Renal pelvis (tissue), 4 donors: Measurements from ENCODE around the gene ABCB9. TPM values are rescaled to one million over a fixed set of nuclear protein-coding genes. Genes with fewer than 3 reads are reported as not detected.
"Not testable (repeated sequence)": the region's sequence is repeated elsewhere in the genome, so short reads cannot be mapped to it uniquely, and the experiment has no call there.

Experiments used
- DNase-seq: peaks from one replicate; pipeline ENCODE4 v3.0.0-alpha.2; 2013
- polyA plus RNA-seq, 3 donors: library from polyadenylated mRNA; unstranded; fragments of 120-200 nt; gene quantifications; one replicate each; pipeline ENCODE4 v1.2.1, GENCODE V29; 2013; ENCODE audit not compliant: insufficient read length in 3 of 3

The ABCB9 gene
- polyA plus RNA-seq, 3 donors: 7.0 to 10.1 (median 9.0) TPM

GRCh38 chr12:122942637-122943036, 23.6 kb downstream of the ABCB9 start:
- DNase-seq: no peak

GRCh38 chr12:122941351-122941750, 24.9 kb downstream of the ABCB9 start:
- not testable (repeated sequence) for DNase-seq

GRCh38 chr12:122939125-122939524, 27.1 kb downstream of the ABCB9 start:
- no peak for DNase-seq

GRCh38 chr12:122937622-122938091, 28.6 kb downstream of the ABCB9 start:
- DNase-seq: no peak

- no peak for DNase-seq
Measured at GRCh38 chr12:122935318-122935717, 30.9 kb downstream of the ABCB9 start.

GRCh38 chr12:122934722-122935121, 31.5 kb downstream of the ABCB9 start:
- DNase-seq: no peak

GRCh38 chr12:122932207-122932606, 34.1 kb downstream of the ABCB9 start:
- DNase-seq: no peak

GRCh38 chr12:122929812-122930211, 36.5 kb downstream of the ABCB9 start:
- no peak for DNase-seq

- DNase-seq: no peak
Measured at GRCh38 chr12:122929148-122929538, 37.1 kb downstream of the ABCB9 start.

- no peak for DNase-seq
Measured at GRCh38 chr12:122928404-122929147, 37.7 kb downstream of the ABCB9 start.

GRCh38 chr12:122927756-122928403, 38.4 kb downstream of the ABCB9 start:
- no peak for DNase-seq

GRCh38 chr12:122921917-122922316, 44.3 kb downstream of the ABCB9 start:
- no peak for DNase-seq

GRCh38 chr12:122920687-122921086, 45.6 kb downstream of the ABCB9 start:
- DNase-seq: no peak

GRCh38 chr12:122918827-122919226, 47.4 kb downstream of the ABCB9 start:
- no peak for DNase-seq

- DNase-seq: no peak
Measured at GRCh38 chr12:122917507-122918121, 48.6 kb downstream of the ABCB9 start.

- no peak for DNase-seq
Measured at GRCh38 chr12:122909442-122910288, 56.6 kb downstream of the ABCB9 start.

GRCh38 chr12:122908915-122909314, 57.3 kb downstream of the ABCB9 start:
- no peak for DNase-seq

- not testable (repeated sequence) for DNase-seq
Measured at GRCh38 chr12:122905258-122905657, 61.0 kb downstream of the ABCB9 start.

GRCh38 chr12:122903693-122904034, 62.6 kb downstream of the ABCB9 start:
- no peak for DNase-seq

- DNase-seq: no peak
Measured at GRCh38 chr12:122902854-122903692, 63.2 kb downstream of the ABCB9 start.

- no peak for DNase-seq
Measured at GRCh38 chr12:122899887-122900286, 66.4 kb downstream of the ABCB9 start.
